ES-I3 (cell line): ENCODE measurements around the gene GAREM1.
"Not testable (repeated sequence)": the region's sequence is repeated elsewhere in the genome, so short reads cannot be mapped to it uniquely, and the experiment has no call there.

Experiments
- H3K36me3 ChIP-seq: 2 replicates; pipeline ENCODE4 v1.6.1; 2013; ENCODE audit warnings: mild to moderate bottlenecking, low read length, control low read depth, moderate library complexity; ENCODE audit not compliant: insufficient read depth
- H3K4me1 ChIP-seq: 2 replicates; pipeline ENCODE4 v1.6.1; 2013; ENCODE audit warnings: mild to moderate bottlenecking, control low read depth, low read length; ENCODE audit not compliant: insufficient read depth
- H3K9ac ChIP-seq: 2 replicates; pipeline ENCODE4 v1.6.1; 2013; ENCODE audit warnings: low read depth, mild to moderate bottlenecking, low read length, moderate library complexity
- H3K9me3 ChIP-seq: 2 replicates; pipeline ENCODE4 v1.6.1; 2013; ENCODE audit warnings: mild to moderate bottlenecking, low read length, moderate library complexity; ENCODE audit not compliant: control insufficient read depth, insufficient read depth

The GAREM1 gene

DNA sequence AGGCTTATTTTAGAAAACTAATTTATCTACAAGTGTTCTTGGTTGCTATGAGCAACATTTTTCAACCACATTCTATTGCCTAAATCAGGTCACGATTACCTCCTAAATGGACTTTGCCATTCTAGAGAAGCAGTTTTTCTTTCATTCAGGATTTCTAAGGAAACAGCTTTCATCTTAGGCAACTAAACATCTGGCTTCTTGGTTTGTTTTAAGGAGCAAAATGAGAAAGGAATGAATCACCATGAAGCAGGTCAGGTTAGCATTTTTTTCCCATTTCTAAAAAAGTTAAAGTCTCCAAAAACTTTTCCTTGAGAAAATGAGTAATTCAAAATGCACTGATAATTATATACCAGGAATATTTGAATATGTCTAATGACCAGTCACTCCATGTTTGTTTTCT is 114.8 kb downstream of the GAREM1 start:
- peaks cover 5% of the 10 kb centered on the region; the same call in 1 of the 2 replicates for H3K4me1 ChIP-seq
- H3K36me3 ChIP-seq, result no peaks in the 10 kb centered on the region
- no peak overlapping the region for H3K9ac ChIP-seq
- H3K9me3 ChIP-seq, result no peaks in the 10 kb centered on the region

DNA sequence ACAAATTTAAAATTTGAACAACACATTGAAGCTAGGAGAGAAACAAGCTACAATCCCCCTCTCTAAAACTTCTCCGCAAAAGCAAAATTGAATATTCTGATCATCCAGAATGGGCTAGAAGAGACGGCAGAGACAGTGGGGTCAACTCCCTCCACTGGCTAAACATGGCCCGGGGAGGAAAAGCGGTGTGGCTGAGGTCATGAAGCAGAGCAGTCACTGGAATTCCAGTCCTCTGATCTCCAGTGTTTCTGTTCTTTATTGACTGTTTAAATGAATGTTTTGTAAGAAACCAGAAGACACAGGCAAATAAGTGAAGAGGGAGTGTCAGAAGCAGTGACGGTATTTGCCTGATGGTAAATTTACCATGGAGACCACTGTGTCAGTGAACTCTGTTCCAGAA is 116.2 kb downstream of the GAREM1 start:
- no peak overlapping the region for H3K9ac ChIP-seq
- no peaks in the 10 kb centered on the region for H3K36me3 ChIP-seq
- H3K9me3 ChIP-seq, result no peaks in the 10 kb centered on the region

DNA sequence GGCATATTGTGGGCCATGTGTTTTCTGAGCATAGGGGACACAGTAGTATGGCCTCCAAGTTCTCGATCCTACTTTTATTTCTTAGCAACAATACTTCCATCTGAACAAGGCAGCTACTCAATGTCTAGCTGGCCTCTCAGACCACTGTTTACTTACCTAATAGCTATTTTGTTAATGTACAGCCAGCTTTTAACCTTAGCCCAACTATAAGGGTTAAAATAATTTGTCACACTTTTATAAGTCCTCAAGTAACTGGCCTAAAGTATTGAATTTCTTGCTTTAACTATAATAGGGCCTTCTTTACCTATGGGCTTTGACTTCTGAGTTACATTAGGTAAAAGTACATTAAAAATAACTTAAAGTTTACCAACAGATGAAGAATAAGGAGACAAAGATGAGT is 117.4 kb downstream of the GAREM1 start:
- no peaks in the 10 kb centered on the region for H3K36me3 ChIP-seq
- H3K4me1 ChIP-seq, result peaks cover 6% of the 10 kb centered on the region
- no peaks in the 10 kb centered on the region for H3K9me3 ChIP-seq
- no peak overlapping the region for H3K9ac ChIP-seq

More for the DNA sequence above, 116.2 kb downstream of the GAREM1 start:
- peaks cover 10% of the 10 kb centered on the region for H3K4me1 ChIP-seq

DNA sequence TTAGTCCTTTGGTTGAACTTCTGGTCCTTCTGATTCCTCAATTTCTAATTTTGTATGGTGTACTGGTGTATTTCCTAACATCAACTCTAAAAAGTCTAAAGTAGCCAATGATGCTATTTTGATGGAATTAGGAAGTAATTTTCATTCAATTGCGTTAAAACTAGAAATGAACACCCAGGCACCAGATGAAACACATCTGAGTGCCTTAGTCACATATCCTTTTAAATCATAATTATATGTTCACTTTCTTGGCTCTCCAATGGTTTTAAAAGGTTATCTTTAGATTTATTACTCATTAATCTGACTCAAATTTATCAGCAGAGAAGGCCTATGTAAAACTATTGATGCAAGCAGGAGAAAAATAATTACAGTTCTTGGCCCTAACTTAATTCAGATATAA is 119.7 kb downstream of the GAREM1 start:
- Histone ChIP-seq H3K4me1 (peaks cover 9% of the 10 kb centered on the region; the same call in 1 of the 2 replicates), H3K36me3 (no peaks in the 10 kb centered on the region), H3K9ac (no peak overlapping the region), H3K9me3 (no peaks in the 10 kb centered on the region)

DNA sequence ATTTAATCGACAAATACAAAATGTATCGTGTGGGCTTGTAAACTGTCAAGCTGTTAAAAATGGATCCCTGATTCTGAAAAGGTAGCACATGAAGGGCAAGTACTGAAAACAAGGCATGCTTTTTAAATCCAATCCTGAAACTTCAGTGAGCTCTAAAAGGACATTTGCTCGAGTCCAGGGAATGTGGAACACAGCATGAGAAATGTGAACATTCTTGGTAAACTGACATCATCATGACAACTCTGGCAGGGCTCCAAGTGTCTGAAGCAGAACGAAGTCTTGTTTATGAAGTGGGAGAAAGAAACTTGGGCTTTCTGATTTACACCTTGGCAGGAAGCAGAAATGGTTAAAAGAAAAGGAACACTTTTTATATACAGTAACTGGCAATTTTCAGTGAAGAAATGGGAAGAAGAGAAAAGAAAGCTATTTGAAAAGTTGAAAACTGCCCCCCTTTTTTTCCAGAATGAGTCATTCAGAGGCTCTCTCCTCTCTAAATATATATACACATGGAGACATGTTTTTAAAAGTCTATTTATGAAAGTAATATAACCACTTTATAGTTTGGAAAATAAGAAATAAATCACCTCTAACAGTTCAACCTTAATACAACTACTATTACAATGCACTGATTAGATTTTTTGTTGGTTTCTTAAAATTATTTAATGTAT is 120.8 kb downstream of the GAREM1 start:
- Histone ChIP-seq H3K36me3 (no peaks in the 10 kb centered on the region), H3K9ac (no peak overlapping the region), H3K9me3 (no peaks in the 10 kb centered on the region), H3K4me1 (peaks cover 9% of the 10 kb centered on the region; the same call in 1 of the 2 replicates)

DNA sequence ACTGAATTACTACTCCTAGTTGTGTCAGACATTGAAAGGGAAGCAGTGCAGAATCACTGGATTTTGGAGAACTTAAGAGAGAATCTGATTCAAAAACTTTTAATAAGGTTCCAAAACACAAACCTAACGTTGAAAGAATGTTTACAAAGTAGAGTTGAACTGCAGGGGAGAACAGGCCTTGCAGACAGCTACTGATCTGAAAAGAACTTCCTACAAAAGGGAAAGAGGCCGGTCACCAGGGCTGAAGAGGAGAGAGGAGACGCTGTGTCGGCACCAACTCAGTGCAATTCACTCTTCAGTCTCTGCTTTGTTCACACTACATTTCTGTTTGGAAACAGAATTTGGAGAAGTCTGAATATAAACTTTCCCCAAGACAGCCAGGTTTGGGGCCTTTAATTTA is 124.0 kb downstream of the GAREM1 start:
- peaks cover 9% of the 10 kb centered on the region; the same call in 1 of the 2 replicates for H3K4me1 ChIP-seq
- no peaks in the 10 kb centered on the region for H3K36me3 ChIP-seq
- H3K9ac ChIP-seq, result no peak overlapping the region
- H3K9me3 ChIP-seq, result no peaks in the 10 kb centered on the region

DNA sequence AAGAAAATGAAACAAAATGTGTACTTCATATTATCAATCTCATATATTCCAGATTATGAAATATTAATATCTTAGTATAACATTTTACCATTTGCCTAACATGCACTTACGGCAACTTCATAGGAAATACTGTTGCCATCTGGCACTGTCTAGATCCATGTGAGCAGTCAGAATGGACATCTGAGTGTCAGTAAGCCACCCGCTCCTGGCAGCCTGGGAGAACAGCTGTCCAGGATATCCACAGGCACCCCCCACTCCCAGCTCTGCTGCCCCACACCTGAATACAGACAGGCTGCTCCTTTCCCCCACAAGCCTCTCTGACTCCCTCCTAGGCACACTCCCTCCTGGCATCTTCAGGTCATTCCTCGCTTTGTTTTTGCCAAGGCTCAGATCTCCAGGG is 127.0 kb downstream of the GAREM1 start:
- Histone ChIP-seq H3K36me3 (no peaks in the 10 kb centered on the region), H3K9me3 (no peaks in the 10 kb centered on the region), H3K4me1 (peaks cover 5% of the 10 kb centered on the region; the same call in 1 of the 2 replicates), H3K9ac (no peak overlapping the region)

DNA sequence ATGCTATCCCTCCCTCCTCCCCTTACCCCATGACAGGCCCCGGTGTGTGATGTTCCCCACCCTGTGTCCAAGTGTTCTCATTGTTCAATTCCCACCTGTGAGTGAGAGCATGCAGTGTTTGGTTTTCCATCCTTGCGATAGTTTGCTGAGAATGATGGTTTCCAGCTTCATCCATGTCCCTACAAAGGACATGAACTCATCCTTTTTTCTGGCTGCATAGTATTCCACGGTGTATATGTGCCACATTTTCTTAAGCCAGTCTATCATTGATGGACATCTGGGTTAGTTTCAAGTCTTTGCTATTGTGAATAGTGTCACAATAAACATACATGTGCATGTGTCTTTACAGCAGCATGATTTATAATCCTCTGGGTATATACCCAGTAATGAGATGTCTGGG is 129.6 kb downstream of the GAREM1 start:
- not testable (repeated sequence) for H3K9ac ChIP-seq, H3K9me3 ChIP-seq, H3K4me1 ChIP-seq, H3K36me3 ChIP-seq

DNA sequence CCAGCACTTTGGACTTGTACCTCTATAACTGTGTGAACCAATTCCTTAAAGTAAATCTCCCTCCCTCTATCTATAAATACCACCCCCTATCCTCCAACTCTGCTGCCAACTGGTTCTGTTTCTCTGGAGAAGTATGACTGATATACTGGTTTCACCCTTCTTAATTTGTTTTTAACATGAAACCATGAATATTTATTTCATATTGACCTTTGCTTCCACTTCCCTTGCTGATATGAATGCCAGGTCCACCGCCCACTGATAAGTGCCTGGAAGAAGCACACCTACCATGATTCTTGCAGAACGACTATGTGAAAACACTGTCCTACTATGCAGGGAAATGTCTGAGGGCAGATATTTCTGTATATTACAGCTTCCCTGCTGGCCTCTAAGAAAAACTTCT is 131.6 kb downstream of the GAREM1 start:
- H3K36me3 ChIP-seq, result no peaks in the 10 kb centered on the region
- no peaks in the 10 kb centered on the region for H3K9me3 ChIP-seq
- H3K4me1 ChIP-seq, result peaks cover 9% of the 10 kb centered on the region; the same call in 1 of the 2 replicates
- H3K9ac ChIP-seq, result no peak overlapping the region

DNA sequence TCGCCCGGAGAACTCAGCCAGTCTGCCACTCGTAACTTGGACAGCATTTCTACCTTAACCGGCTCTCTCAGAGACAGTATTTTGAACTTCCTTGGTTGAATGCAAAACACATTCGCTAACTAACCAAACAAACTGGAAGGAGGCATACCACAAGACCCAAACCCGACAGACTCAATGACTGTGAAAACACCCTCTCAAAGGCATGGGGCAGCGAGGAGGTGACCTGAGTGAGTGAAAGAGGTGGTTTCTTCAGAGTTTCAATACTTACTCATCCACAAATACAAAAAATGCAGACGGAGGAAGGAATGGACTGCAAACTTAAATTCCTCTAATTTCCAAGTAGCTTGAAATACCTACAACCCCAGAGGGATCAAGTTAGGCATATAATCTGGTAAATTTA is 132.9 kb downstream of the GAREM1 start:
- H3K9ac ChIP-seq, result no peak overlapping the region
- peaks cover 9% of the 10 kb centered on the region; the same call in 1 of the 2 replicates for H3K4me1 ChIP-seq
- H3K36me3 ChIP-seq, result no peaks in the 10 kb centered on the region
- no peaks in the 10 kb centered on the region for H3K9me3 ChIP-seq

DNA sequence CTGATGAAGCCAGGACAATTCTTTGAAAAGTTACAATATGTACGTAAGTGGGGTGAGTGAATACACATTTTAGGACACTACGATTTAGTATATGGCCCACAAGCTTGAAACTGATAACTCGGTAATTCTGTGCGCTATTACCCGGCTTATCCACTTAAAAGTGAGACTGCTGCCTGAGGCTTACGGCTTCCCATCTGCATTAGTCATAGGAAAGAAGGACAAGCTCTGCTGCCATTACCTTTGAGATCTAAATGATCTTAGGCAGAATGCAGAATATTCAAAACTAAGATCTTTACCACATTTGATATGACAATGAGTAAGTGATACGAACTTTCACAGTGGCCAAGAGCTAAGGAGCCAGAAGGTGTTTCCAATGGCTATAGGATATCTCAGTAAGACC is 133.3 kb downstream of the GAREM1 start:
- no peaks in the 10 kb centered on the region for H3K36me3 ChIP-seq
- peaks cover 9% of the 10 kb centered on the region; the same call in 1 of the 2 replicates for H3K4me1 ChIP-seq
- no peaks in the 10 kb centered on the region for H3K9me3 ChIP-seq
- no peak overlapping the region for H3K9ac ChIP-seq

DNA sequence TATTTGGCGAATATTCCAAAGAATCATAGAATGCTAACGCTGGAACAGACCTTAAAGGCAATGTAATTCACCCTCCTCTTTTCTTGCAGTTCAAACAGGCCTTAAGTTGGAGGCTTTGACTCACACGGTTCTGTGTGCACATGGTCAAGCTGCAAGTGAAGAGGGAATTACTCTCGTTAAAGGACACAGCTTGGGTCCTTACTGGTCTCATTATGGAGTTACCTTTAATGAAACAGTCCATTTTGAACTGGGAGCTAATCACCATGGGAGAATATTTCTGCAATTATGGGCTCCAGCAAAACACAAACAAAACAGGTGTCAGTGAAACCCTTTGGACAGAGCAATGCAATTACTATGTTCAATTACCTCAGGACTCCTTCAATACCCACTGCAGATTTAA is 135.5 kb downstream of the GAREM1 start:
- no peaks in the 10 kb centered on the region for H3K9me3 ChIP-seq

DNA sequence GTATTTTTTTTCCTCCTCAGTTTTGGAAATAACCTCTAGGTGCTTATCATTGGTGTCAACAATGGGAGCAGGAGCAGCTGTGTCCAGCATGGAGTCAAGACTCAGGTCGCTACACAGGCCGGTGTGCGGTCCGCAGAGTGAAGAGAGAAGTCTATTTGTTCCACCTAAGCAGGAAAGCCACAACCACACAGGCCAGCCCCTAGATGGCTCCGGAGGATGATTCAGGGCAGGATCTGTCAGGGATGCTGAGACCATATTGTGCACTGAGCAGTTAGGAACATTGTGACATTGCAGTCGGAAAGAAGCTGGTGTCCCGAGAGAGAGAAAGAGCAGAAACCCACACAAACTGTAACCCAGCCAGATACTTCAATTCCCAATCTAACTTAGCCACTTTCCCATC is 136.9 kb downstream of the GAREM1 start:
- peaks cover 9% of the 10 kb centered on the region; the same call in 1 of the 2 replicates for H3K4me1 ChIP-seq
- H3K9ac ChIP-seq, result no peak overlapping the region
- H3K9me3 ChIP-seq, result no peaks in the 10 kb centered on the region
- H3K36me3 ChIP-seq, result no peaks in the 10 kb centered on the region

More for the DNA sequence above, 135.5 kb downstream of the GAREM1 start:
- Histone ChIP-seq H3K9ac (no peak overlapping the region), H3K4me1 (peaks cover 9% of the 10 kb centered on the region; the same call in 1 of the 2 replicates), H3K36me3 (no peaks in the 10 kb centered on the region)

DNA sequence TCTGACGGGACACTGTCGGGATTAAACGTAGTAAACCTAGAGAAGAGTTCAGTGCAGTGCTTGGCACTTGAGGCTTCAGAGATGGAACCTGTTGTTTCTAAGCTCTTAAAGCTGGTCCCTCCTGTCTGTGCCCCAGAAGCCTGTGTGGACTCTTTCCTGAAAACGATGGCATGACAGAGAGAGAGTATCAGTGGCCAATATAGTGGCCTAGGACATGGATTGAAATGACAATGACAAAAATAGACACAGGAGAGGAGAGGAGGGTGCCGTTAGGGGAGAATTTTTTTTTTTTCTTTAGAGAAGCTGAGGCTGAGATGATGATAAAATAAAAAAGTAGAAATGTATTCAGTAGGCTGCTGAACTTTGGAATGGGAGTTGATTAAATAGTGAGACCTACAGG is 138.0 kb downstream of the GAREM1 start:
- Histone ChIP-seq H3K36me3 (no peaks in the 10 kb centered on the region), H3K9me3 (no peaks in the 10 kb centered on the region), H3K9ac (no peak overlapping the region), H3K4me1 (peaks cover 2% of the 10 kb centered on the region; the same call in 1 of the 2 replicates)

DNA sequence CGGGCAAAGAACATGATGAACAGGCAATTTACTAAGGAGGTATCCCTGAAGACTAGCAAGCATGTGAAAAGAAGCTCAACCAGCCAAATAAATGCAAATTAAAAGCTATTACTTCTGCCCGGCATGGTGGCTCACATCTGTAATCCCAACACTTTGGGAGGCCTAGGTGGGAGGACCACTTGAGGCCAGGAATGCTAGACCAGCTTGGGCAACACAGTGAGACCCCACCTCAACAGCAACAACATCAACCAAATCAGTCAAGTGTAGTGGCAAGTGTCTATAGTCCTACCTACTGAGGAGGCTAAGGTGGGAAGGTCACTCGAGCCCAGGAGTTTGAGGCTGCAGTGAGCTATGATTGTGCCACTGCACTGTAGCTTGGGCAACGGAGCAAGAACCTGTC is 141.7 kb downstream of the GAREM1 start:
- Histone ChIP-seq H3K9me3 (no peaks in the 10 kb centered on the region), H3K4me1 (peaks cover 12% of the 10 kb centered on the region), H3K36me3 (no peaks in the 10 kb centered on the region)

More for the DNA sequence above, 141.7 kb downstream of the GAREM1 start:
- H3K9ac ChIP-seq, result no peak overlapping the region
